ENCODE measurements around the gene DCBLD1. TPM values are rescaled to one million over a fixed set of nuclear protein-coding genes. Genes with fewer than 3 reads are reported as not detected.

DCBLD1 gene
- total RNA-seq, 1 experiment from 2014 or later, result 39.3 TPM

- no peak for DNase-seq (ENCODE audit: low read depth)
Observed at GRCh38 chr6:117469791-117470190, 12.7 kb upstream of the DCBLD1 start.

- DNase-seq (ENCODE audit: low read depth), result no peak
Observed at GRCh38 chr6:117472667-117473066, 9.8 kb upstream of the DCBLD1 start.

GRCh38 chr6:117473401-117473800, 9.1 kb upstream of the DCBLD1 start:
- no peak for DNase-seq (ENCODE audit: low read depth)

- DNase-seq (ENCODE audit: low read depth), result peak; percentile 56
Observed at GRCh38 chr6:117477988-117478852, 4.3 kb upstream of the DCBLD1 start.

- no peak for DNase-seq (ENCODE audit: low read depth)
Observed at GRCh38 chr6:117478853-117479231, 3.6 kb upstream of the DCBLD1 start.

GRCh38 chr6:117480651-117481050, 1.8 kb upstream of the DCBLD1 start:
- DNase-seq (ENCODE audit: low read depth), result no peak

- DNase-seq (ENCODE audit: low read depth), result no peak
Observed at GRCh38 chr6:117481278-117481925, 1.1 kb upstream of the DCBLD1 start.

GRCh38 chr6:117481926-117482239, 591 bp upstream of the DCBLD1 start:
- no peak for DNase-seq (ENCODE audit: low read depth)

GRCh38 chr6:117483004-117483644, 650 bp downstream of the DCBLD1 start:
- peak; percentile 63 for DNase-seq (ENCODE audit: low read depth)

- peak; percentile 39 for DNase-seq (ENCODE audit: low read depth)
Observed at GRCh38 chr6:117483645-117484016, 1.2 kb downstream of the DCBLD1 start.

GRCh38 chr6:117484052-117484646, 1.7 kb downstream of the DCBLD1 start:
- DNase-seq (ENCODE audit: low read depth), result no peak

GRCh38 chr6:117485433-117485832, 3.0 kb downstream of the DCBLD1 start:
- no peak for DNase-seq (ENCODE audit: low read depth)

GRCh38 chr6:117487821-117488220, 5.3 kb downstream of the DCBLD1 start:
- no peak for DNase-seq (ENCODE audit: low read depth)

GRCh38 chr6:117489003-117489402, 6.5 kb downstream of the DCBLD1 start:
- no peak for DNase-seq (ENCODE audit: low read depth)

- no peak for DNase-seq (ENCODE audit: low read depth)
Observed at GRCh38 chr6:117491916-117492315, 9.4 kb downstream of the DCBLD1 start.

- no peak for DNase-seq (ENCODE audit: low read depth)
Observed at GRCh38 chr6:117493470-117493869, 11.0 kb downstream of the DCBLD1 start.

- no peak for DNase-seq (ENCODE audit: low read depth)
Observed at GRCh38 chr6:117494283-117494682, 11.8 kb downstream of the DCBLD1 start.

GRCh38 chr6:117494694-117495318, 12.3 kb downstream of the DCBLD1 start:
- peak; percentile 50 for DNase-seq (ENCODE audit: low read depth)

GRCh38 chr6:117495425-117495824, 13.0 kb downstream of the DCBLD1 start:
- DNase-seq (ENCODE audit: low read depth), result no peak

GRCh38 chr6:117495869-117496268, 13.4 kb downstream of the DCBLD1 start:
- DNase-seq (ENCODE audit: low read depth), result peak; percentile 31

GRCh38 chr6:117496383-117496990, 14.0 kb downstream of the DCBLD1 start:
- DNase-seq (ENCODE audit: low read depth), result peak; percentile 79
